ENCODE data around the gene MSMP.

Gene MSMP

GRCh38 chr9:35712762-35713400, 41.2 kb downstream of the MSMP start:
- ChIA-PET CTCF (no interaction called here), POLR2A (ENCODE audit: low non-redundant PET) (no interaction called here)
- no peak for DNase-seq (ENCODE audit: low spot score)
- no peak for TF ChIP-seq CTCF (conservative IDR thresholded peaks at IDR 0.05; ENCODE audit: low read depth)
- no peak overlapping the region for H3K27ac ChIP-seq

GRCh38 chr9:35711501-35712428, 42.3 kb downstream of the MSMP start:
- no peak for DNase-seq (ENCODE audit: low spot score)
- CTCF ChIA-PET, result interaction anchor here (1.5 to 1.6 kb wide), 2 partner anchors 15 to 54 kb away, joined by 7 to 11 read pairs; partner anchors contain the start of genes CCDC107 and RMRP
- POLR2A ChIA-PET (ENCODE audit: low non-redundant PET), result no interaction called here

GRCh38 chr9:35710818-35711500, 43.1 kb downstream of the MSMP start:
- POLR2A ChIA-PET (ENCODE audit: low non-redundant PET), result no interaction called here
- no peak for TF ChIP-seq CTCF (conservative IDR thresholded peaks at IDR 0.05; ENCODE audit: low read depth)
- CTCF ChIA-PET, result interaction anchor here (1.5 to 1.6 kb wide), 2 partner anchors 14 to 53 kb away, joined by 7 to 11 read pairs; partner anchors contain the start of genes CCDC107 and RMRP

More at GRCh38 chr9:35711501-35712428, 42.3 kb downstream of the MSMP start:
- no peak for TF ChIP-seq CTCF (conservative IDR thresholded peaks at IDR 0.05; ENCODE audit: low read depth)
- peak overlapping the region; percentile 24 for H3K27ac ChIP-seq

GRCh38 chr9:35708146-35708545, 45.9 kb downstream of the MSMP start:
- no peak for TF ChIP-seq CTCF (conservative IDR thresholded peaks at IDR 0.05; ENCODE audit: low read depth)
- H3K27ac ChIP-seq, result no peak overlapping the region
- POLR2A ChIA-PET (ENCODE audit: low non-redundant PET), result no interaction called here
- no peak for DNase-seq (ENCODE audit: low spot score)
- CTCF ChIA-PET, result interaction anchor here (0.7 to 2.0 kb wide), 2 partner anchors 12 to 126 kb away, joined by 3 to 10 read pairs; no protein-coding TSS in a partner anchor

More at GRCh38 chr9:35710818-35711500, 43.1 kb downstream of the MSMP start:
- no peak for DNase-seq (ENCODE audit: low spot score)
- peak overlapping the region; percentile 24 for H3K27ac ChIP-seq

- DNase-seq (ENCODE audit: low spot score), result no peak
- no peak overlapping the region for H3K27ac ChIP-seq
- POLR2A ChIA-PET (ENCODE audit: low non-redundant PET), result no interaction called here
- CTCF ChIA-PET, result interaction anchor here (2.0 kb wide), 1 partner anchor 11 kb away, joined by 10 read pairs; no protein-coding TSS in a partner anchor
- no peak for TF ChIP-seq CTCF (conservative IDR thresholded peaks at IDR 0.05; ENCODE audit: low read depth)
Measured at GRCh38 chr9:35706951-35707350, 47.1 kb downstream of the MSMP start.

Measured in RWPE1 (cell line).